HG02571 (cell line): Measurements from ENCODE around the gene CALHM1.

ENCODE experiments used
- ATAC-seq: cut with Tn5 transposase; IDR thresholded peaks from one replicate; pipeline ENCODE4 v1.9.1; 2021; ENCODE audit warnings: mild to moderate bottlenecking, moderate library complexity; ENCODE audit not compliant: unreplicated experiment

CALHM1 gene

GRCh38 chr10:103457176-103457712 lies 1.5 kb downstream of the CALHM1 start:
- ATAC-seq, result no peak

- no peak for ATAC-seq
Measured at GRCh38 chr10:103456074-103456660, 2.5 kb downstream of the CALHM1 start.

GRCh38 chr10:103455235-103455634 lies 3.5 kb downstream of the CALHM1 start:
- no peak for ATAC-seq

- ATAC-seq, result no peak
Measured at GRCh38 chr10:103454026-103454425, 4.7 kb downstream of the CALHM1 start.

GRCh38 chr10:103452506-103453230 lies 6.0 kb downstream of the CALHM1 start:
- ATAC-seq, result no peak

- ATAC-seq, result peak; percentile 64
Measured at GRCh38 chr10:103451831-103452505, 6.7 kb downstream of the CALHM1 start, which contains the start of gene CALHM2. Gene CALHM2, minus strand, starts transcription at chr10:103452370. Its CDS starts 2,429 bp downstream, at chr10:103449941.

GRCh38 chr10:103451091-103451813 lies 7.4 kb downstream of the CALHM1 start:
- ATAC-seq, result no peak

GRCh38 chr10:103450201-103450695 lies 8.5 kb downstream of the CALHM1 start:
- ATAC-seq, result no peak

GRCh38 chr10:103449208-103450144 lies 9.2 kb downstream of the CALHM1 start:
- no peak for ATAC-seq

- no peak for ATAC-seq
Measured at GRCh38 chr10:103448746-103449145, 10.0 kb downstream of the CALHM1 start.

GRCh38 chr10:103447187-103447586 lies 11.5 kb downstream of the CALHM1 start:
- ATAC-seq, result no peak

- ATAC-seq, result no peak
Measured at GRCh38 chr10:103445767-103446567, 12.7 kb downstream of the CALHM1 start.

GRCh38 chr10:103445366-103445765 lies 13.3 kb downstream of the CALHM1 start:
- ATAC-seq, result no peak

- ATAC-seq, result no peak
Measured at GRCh38 chr10:103444478-103444877, 14.2 kb downstream of the CALHM1 start.

- no peak for ATAC-seq
Measured at GRCh38 chr10:103443475-103444185, 15.1 kb downstream of the CALHM1 start.

- no peak for ATAC-seq
Measured at GRCh38 chr10:103442031-103442461, 16.7 kb downstream of the CALHM1 start.

GRCh38 chr10:103441611-103442010 lies 17.1 kb downstream of the CALHM1 start:
- no peak for ATAC-seq

- ATAC-seq, result no peak
Measured at GRCh38 chr10:103441206-103441605, 17.5 kb downstream of the CALHM1 start.
